ENCODE data around the gene PEX26. TPM values are rescaled to one million over a fixed set of nuclear protein-coding genes. Genes with fewer than 3 reads are reported as not detected.

PEX26 gene
- total and polyA plus RNA-seq, 2 donors (not counting 1 experiment from before 2014, with no cell fraction given): 10.9 to 33.4 TPM

DNA sequence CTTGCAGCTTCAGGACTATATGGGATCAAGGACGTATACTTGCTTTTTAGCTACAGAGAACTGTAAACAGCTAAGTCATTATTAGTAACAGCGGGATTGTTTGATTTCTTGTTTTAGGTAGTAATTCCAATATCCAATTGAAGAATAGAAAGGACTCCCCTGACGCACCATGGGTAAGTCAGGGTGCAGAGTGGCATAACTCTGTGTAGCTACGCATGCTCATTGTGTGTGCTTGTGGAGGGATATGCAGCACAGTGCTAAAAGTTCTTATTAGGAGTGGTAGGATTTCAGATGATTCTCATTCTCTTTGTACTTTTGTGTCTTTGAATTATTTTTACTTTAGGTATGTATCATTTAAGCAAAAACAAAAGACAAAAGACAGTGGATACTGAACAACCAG lies 7.7 kb upstream of the PEX26 start:
- Mint-ChIP-seq H3K4me1 (peaks cover 74% of the 10 kb centered on the region), H3K9me3 (ENCODE audit: insufficient read depth) (no peaks in the 10 kb centered on the region), H3K4me3 (no peak overlapping the region), H3K27me3 (no peaks in the 10 kb centered on the region), H3K27ac (peak overlapping the region; percentile 67)
- ChIA-PET CTCF (interaction anchor here (0.9 to 1.1 kb wide), 2 partner anchors 14 to 45 kb away, joined by 3 to 4 read pairs; partner anchors contain the start of gene MICAL3), POLR2A (interaction anchor here (2.0 kb wide), 1 partner anchor 13 kb away, joined by 12 read pairs; no protein-coding TSS in a partner anchor)
- Histone ChIP-seq H2AFZ (ENCODE audit: insufficient read depth, low read depth, low read length, poor library complexity, severe bottlenecking) (no peak overlapping the region), H4K20me1 (ENCODE audit: control insufficient read depth, insufficient read depth, low read length, poor library complexity, severe bottlenecking) (no peaks in the 10 kb centered on the region), H3K36me3 (replicated peaks in 1 of 2; ENCODE audit: control extremely low read depth in 1 of 2, control insufficient read depth in 1 of 2, extremely low read depth in 1 of 2, insufficient read depth in 2 of 2, low read length in 1 of 2) (no peaks in the 10 kb centered on the region), H3K4me1 (ENCODE audit: control insufficient read depth in 2 of 2, insufficient read depth in 2 of 2, low read length in 2 of 2) (peaks cover 62 to 69% of the 10 kb centered on the region in 2 donors), H3K27ac (ENCODE audit: low read length in 2 of 2) (no peak overlapping the region), H3K4me3 (ENCODE audit: control extremely low read depth in 1 of 5, extremely low read depth in 1 of 5, insufficient read depth in 1 of 5, low read depth in 2 of 5, low read length in 4 of 5) (no peak overlapping the region), H3K9me3 (ENCODE audit: control extremely low read depth in 1 of 3, control insufficient read depth in 2 of 3, insufficient read depth in 1 of 3, low read length in 2 of 3) (no peaks in the 10 kb centered on the region), H3K4me2 (replicated peaks; ENCODE audit: low read depth, low read length, poor library complexity, severe bottlenecking) (no peak overlapping the region), H3K9ac (ENCODE audit: low read length) (no peak overlapping the region), H3K27me3 (replicated peaks in 1 of 4; ENCODE audit: control extremely low read depth in 1 of 4, control insufficient read depth in 3 of 4, insufficient read depth in 4 of 4, low read length in 3 of 4) (no peaks in the 10 kb centered on the region), H3K79me2 (ENCODE audit: control insufficient read depth, insufficient read depth, low read length) (no peaks in the 10 kb centered on the region)
- TF ChIP-seq, protein P1, sequence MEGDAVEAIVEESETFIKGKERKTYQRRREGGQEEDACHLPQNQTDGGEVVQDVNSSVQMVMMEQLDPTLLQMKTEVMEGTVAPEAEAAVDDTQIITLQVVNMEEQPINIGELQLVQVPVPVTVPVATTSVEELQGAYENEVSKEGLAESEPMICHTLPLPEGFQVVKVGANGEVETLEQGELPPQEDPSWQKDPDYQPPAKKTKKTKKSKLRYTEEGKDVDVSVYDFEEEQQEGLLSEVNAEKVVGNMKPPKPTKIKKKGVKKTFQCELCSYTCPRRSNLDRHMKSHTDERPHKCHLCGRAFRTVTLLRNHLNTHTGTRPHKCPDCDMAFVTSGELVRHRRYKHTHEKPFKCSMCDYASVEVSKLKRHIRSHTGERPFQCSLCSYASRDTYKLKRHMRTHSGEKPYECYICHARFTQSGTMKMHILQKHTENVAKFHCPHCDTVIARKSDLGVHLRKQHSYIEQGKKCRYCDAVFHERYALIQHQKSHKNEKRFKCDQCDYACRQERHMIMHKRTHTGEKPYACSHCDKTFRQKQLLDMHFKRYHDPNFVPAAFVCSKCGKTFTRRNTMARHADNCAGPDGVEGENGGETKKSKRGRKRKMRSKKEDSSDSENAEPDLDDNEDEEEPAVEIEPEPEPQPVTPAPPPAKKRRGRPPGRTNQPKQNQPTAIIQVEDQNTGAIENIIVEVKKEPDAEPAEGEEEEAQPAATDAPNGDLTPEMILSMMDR (IDR thresholded peaks at IDR 0.05): no peak
- TF ChIP-seq EZH2 (IDR thresholded peaks at IDR 0.05; ENCODE audit: borderline replicate concordance, insufficient read depth, low read depth, low read length, poor library complexity, severe bottlenecking): no peak
- no peak for ATAC-seq (ENCODE audit: low read depth)
- intact Hi-C loops (cut with micrococcal nuclease): no loop called here
- WGBS (ENCODE audit: insufficient coverage): 93% methylated on average over 3 of the region's 4 CpGs
- DNase-seq: no peak

DNA sequence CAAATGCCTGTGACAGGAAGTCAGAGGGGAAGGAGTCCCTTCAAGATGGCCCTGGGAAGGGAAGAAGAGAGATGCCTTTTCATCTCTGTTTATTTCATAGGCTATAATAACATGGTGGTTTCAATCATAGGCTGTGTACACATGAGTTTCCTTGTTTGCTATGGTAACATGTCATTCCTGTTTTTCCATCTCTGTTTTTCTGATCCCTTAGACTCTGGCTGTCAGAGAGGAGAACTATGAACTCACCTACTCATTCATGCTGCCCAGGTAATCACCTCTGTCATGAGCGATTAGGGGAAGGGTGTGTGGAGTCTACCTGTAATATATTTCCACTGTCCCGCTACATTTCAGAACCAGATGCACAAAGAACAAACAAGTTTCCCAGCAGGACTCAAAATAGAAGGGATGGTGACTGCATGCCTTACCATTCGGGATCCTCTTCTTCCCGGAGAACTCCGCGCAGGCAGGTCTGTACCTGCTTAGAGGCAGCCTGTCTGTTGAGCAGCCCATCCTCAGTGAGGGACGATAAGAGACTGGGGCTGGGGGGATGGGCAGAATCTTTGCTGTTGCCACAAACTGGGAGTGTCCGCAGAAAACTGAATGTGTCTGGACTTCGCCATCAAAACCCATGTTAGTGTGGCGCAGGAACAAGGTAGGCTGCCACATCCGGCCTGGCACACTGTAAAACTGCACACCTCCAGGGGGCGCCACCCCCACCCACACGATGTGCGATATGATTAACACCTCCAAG lies 7.1 kb upstream of the PEX26 start:
- H3K4me3 Mint-ChIP-seq: peak overlapping the region; percentile 60
- H3K4me3 ChIP-seq (ENCODE audit: control extremely low read depth in 1 of 5, extremely low read depth in 1 of 5, insufficient read depth in 1 of 5, low read depth in 2 of 5, low read length in 4 of 5): no peak overlapping the region
- no peaks in the 10 kb centered on the region for H3K27me3 ChIP-seq (replicated peaks in 1 of 4; ENCODE audit: control extremely low read depth in 1 of 4, control insufficient read depth in 3 of 4, insufficient read depth in 4 of 4, low read length in 3 of 4)
- peaks cover 58 to 66% of the 10 kb centered on the region in 2 donors for H3K4me1 ChIP-seq (ENCODE audit: control insufficient read depth in 2 of 2, insufficient read depth in 2 of 2, low read length in 2 of 2)
- H2AFZ ChIP-seq (ENCODE audit: insufficient read depth, low read depth, low read length, poor library complexity, severe bottlenecking): no peak overlapping the region
- H3K27me3 Mint-ChIP-seq: no peaks in the 10 kb centered on the region
- H3K9me3 ChIP-seq (ENCODE audit: control extremely low read depth in 1 of 3, control insufficient read depth in 2 of 3, insufficient read depth in 1 of 3, low read length in 2 of 3): no peaks in the 10 kb centered on the region
- H3K4me2 ChIP-seq (replicated peaks; ENCODE audit: low read depth, low read length, poor library complexity, severe bottlenecking): peak overlapping the region; percentile 61
- DNase-seq (no peak), ATAC-seq (ENCODE audit: low read depth) (no peak)
- CTCF ChIA-PET: interaction anchor here (1.0 to 9.6 kb wide), 7 partner anchors 14 to 240 kb away, joined by 4 to 250 read pairs (median 5); partner anchors contain the start of gene MICAL3
- no peaks in the 10 kb centered on the region for H3K9me3 Mint-ChIP-seq (ENCODE audit: insufficient read depth)
- 91% methylated on average over 13 of the region's 14 CpGs for WGBS (ENCODE audit: insufficient coverage)
- H4K20me1 ChIP-seq (ENCODE audit: control insufficient read depth, insufficient read depth, low read length, poor library complexity, severe bottlenecking): no peaks in the 10 kb centered on the region
- H3K9ac ChIP-seq (ENCODE audit: low read length): no peak overlapping the region
- POLR2A ChIA-PET: interaction anchor here (2.3 kb wide), 1 partner anchor 14 kb away, joined by 18 read pairs; no protein-coding TSS in a partner anchor
- H3K79me2 ChIP-seq (ENCODE audit: control insufficient read depth, insufficient read depth, low read length): no peaks in the 10 kb centered on the region
- no peaks in the 10 kb centered on the region for H3K36me3 ChIP-seq (replicated peaks in 1 of 2; ENCODE audit: control extremely low read depth in 1 of 2, control insufficient read depth in 1 of 2, extremely low read depth in 1 of 2, insufficient read depth in 2 of 2, low read length in 1 of 2)
- intact Hi-C loops (cut with micrococcal nuclease): no loop called here
- peak overlapping the region; percentile 65 for H3K27ac Mint-ChIP-seq
- peaks cover 67% of the 10 kb centered on the region for H3K4me1 Mint-ChIP-seq
- TF ChIP-seq, protein P1 (IDR thresholded peaks at IDR 0.05): no peak
- TF ChIP-seq EZH2 (IDR thresholded peaks at IDR 0.05; ENCODE audit: borderline replicate concordance, insufficient read depth, low read depth, low read length, poor library complexity, severe bottlenecking): no peak
- H3K27ac ChIP-seq (ENCODE audit: low read length in 2 of 2): no peak overlapping the region

Data from B cell (primary cell).